HCT116 (cell line): ENCODE results near the gene PPFIA2. TPM values are rescaled to one million over a fixed set of nuclear protein-coding genes. Genes with fewer than 3 reads are reported as not detected.

ENCODE experiments used
- ATAC-seq: fragments of 200-7000 bp; cut with Tn5 transposase; 2 replicates; pipeline ENCODE4 v1.9.1; 2020; ENCODE audit warnings: mild to moderate bottlenecking, moderate library complexity
- BruUV-seq: library from RNA; stranded (reverse); fragments of 400-500 nt; replicated peaks from 2 replicates; lab custom pipeline; 2021; lab: Mats Ljungman, UMichigan
- CTCF ChIA-PET: fragments of 300-600 bp; sonication (Branson Sonifier 250); formaldehyde crosslinking; loops from one replicate; lab custom pipeline; 2021; ENCODE audit warnings: antibody characterized with exemption; lab: Charles Lee
- POLR2A ChIA-PET: fragments of 300-600, 350-600 bp; sonication (Branson Sonifier 250); formaldehyde crosslinking; loops from one replicate; lab custom pipeline; 2021; ENCODE audit warnings: antibody characterized with exemption; lab: Charles Lee
- RAD21 ChIA-PET, 2 experiments: fragments of 300-600 bp; sonication (Branson Sonifier 250); formaldehyde crosslinking; loops; one replicate each; lab custom pipeline; 2023; ENCODE audit warnings: low total read pairs in 2 of 2; ENCODE audit not compliant: uncharacterized antibody in 2 of 2, unreplicated experiment in 2 of 2, low non-redundant PET in 1 of 2; lab: Charles Lee
- DNase-seq: peaks from one replicate; pipeline ENCODE4 v3.0.0-alpha.2; 2010; ENCODE audit warnings: low read depth, low spot score
- H2AFZ ChIP-seq: fragments of 200-600 bp; shearing (Covaris generic), sonication (generic); 2 replicates; pipeline ENCODE4 v1.6.1; 2017; ENCODE audit warnings: low read depth, mixed run types, mixed read lengths, antibody characterized with exemption, low read length; ENCODE audit not compliant: poor library complexity, severe bottlenecking
- H3K27ac ChIP-seq: 2 replicates; pipeline ENCODE4 v1.5.1; 2012; ENCODE audit warnings: low read depth, low read length
- H3K27me3 ChIP-seq: fragments of 200-600 bp; sonication (generic); 2 replicates; pipeline ENCODE4 v1.6.1; 2016; ENCODE audit warnings: mixed run types, low read length, mixed read lengths; ENCODE audit not compliant: insufficient read depth
- H3K36me3 ChIP-seq, 2 experiments: fragments of 200-500 bp in 1 of 2; fragments of 200-600 bp in 1 of 2; sonication (Bioruptor generic) in 1 of 2; sonication (generic) in 1 of 2; 2 replicates each; pipeline versions ENCODE4 v1.5.1 to v1.6.1; 2014 to 2016; ENCODE audit warnings: low read length in 2 of 2, inconsistent platforms in 1 of 2, mixed read lengths in 1 of 2, mixed run types in 1 of 2; ENCODE audit not compliant: insufficient read depth in 2 of 2, control insufficient read depth in 1 of 2
- H3K4me1 ChIP-seq, 2 experiments: fragments of 200-600 bp in 1 of 2; sonication (generic) in 1 of 2; 2 replicates each; pipeline versions ENCODE4 v1.5.1 to v1.6.1; 2012 to 2017; ENCODE audit warnings: low read length in 2 of 2, inconsistent platforms in 1 of 2, mild to moderate bottlenecking in 1 of 2, mixed read lengths in 1 of 2, mixed run types in 1 of 2, moderate library complexity in 1 of 2; ENCODE audit not compliant: insufficient read depth in 2 of 2, control insufficient read depth in 1 of 2
- H3K4me2 ChIP-seq: fragments of 200-600 bp; sonication (generic); 2 replicates; pipeline ENCODE4 v1.6.1; 2017; ENCODE audit warnings: mixed run types, low read length, mixed read lengths
- H3K4me3 ChIP-seq, 2 experiments: fragments of 200-600 bp in 1 of 2; sonication (generic) in 1 of 2; replicated peaks in 1 of 2; 2 replicates each; pipeline ENCODE4 v1.5.1; 2011 to 2016; ENCODE audit warnings: low read length in 2 of 2, control low read depth in 1 of 2, low read depth in 1 of 2, mild to moderate bottlenecking in 1 of 2, mixed read lengths in 1 of 2, mixed run types in 1 of 2
- H3K79me2 ChIP-seq: fragments of 200-600 bp; sonication (generic); 2 replicates; pipeline ENCODE4 v1.6.1; 2017; ENCODE audit warnings: mild to moderate bottlenecking, mixed run types, low read length, moderate library complexity, mixed read lengths; ENCODE audit not compliant: insufficient read depth
- H3K9ac ChIP-seq: fragments of 200-600 bp; sonication (generic); 2 replicates; pipeline ENCODE4 v1.6.1; 2016; ENCODE audit warnings: low read length, mixed read lengths
- H3K9me2 ChIP-seq: fragments of 200-600 bp; sonication (generic), shearing (Covaris generic); 2 replicates; pipeline ENCODE4 v1.6.1; 2017; ENCODE audit warnings: mixed run types, mild to moderate bottlenecking, moderate library complexity; ENCODE audit not compliant: insufficient read depth
- H3K9me3 ChIP-seq, 2 experiments: fragments of 200-500 bp in 1 of 2; fragments of 200-600 bp in 1 of 2; sonication (Bioruptor generic) in 1 of 2; sonication (generic) in 1 of 2; 2 replicates each; pipeline ENCODE4 v1.6.1; 2014 to 2017; ENCODE audit warnings: low read length in 2 of 2, mixed read lengths in 2 of 2, inconsistent platforms in 1 of 2, low read depth in 1 of 2, mild to moderate bottlenecking in 1 of 2, mixed run types in 1 of 2, moderate library complexity in 1 of 2; ENCODE audit not compliant: control insufficient read depth in 1 of 2, insufficient read depth in 1 of 2
- H4K20me1 ChIP-seq: fragments of 200-600 bp; sonication (generic), shearing (Covaris generic); 2 replicates; pipeline ENCODE4 v1.6.1; 2017; ENCODE audit warnings: mixed run types, mild to moderate bottlenecking, moderate library complexity; ENCODE audit not compliant: insufficient read depth
- CBX3 ChIP-seq: IDR thresholded peaks from 2 replicates; pipeline ENCODE4 v1.6.1; 2012; ENCODE audit warnings: low read depth
- CEBPB ChIP-seq: IDR thresholded peaks from 2 replicates; pipeline ENCODE4 v1.6.1; 2012; ENCODE audit warnings: low read depth
- ELF1 ChIP-seq: IDR thresholded peaks from 2 replicates; pipeline ENCODE4 v1.6.1; 2012; ENCODE audit warnings: low read depth, borderline replicate concordance
- FOSL1 ChIP-seq: IDR thresholded peaks from 2 replicates; pipeline ENCODE4 v1.6.1; 2012; ENCODE audit warnings: low read depth
- JUND ChIP-seq: IDR thresholded peaks from 2 replicates; pipeline ENCODE4 v1.6.1; 2012
- POLR2A ChIP-seq: IDR thresholded peaks from 2 replicates; pipeline ENCODE4 v1.7.0; 2011; ENCODE audit warnings: borderline replicate concordance; ENCODE audit not compliant: insufficient read depth, insufficient read length; ENCODE audit errors: extremely low read depth
- POLR2AphosphoS5 ChIP-seq: IDR thresholded peaks from 2 replicates; pipeline ENCODE4 v1.6.1; 2011; ENCODE audit warnings: mild to moderate bottlenecking, low read depth, low read length, moderate library complexity
- RAD21 ChIP-seq: IDR thresholded peaks from 2 replicates; pipeline ENCODE4 v1.6.1; 2012; ENCODE audit warnings: low read depth, mild to moderate bottlenecking
- SP1 ChIP-seq: IDR thresholded peaks from 2 replicates; pipeline ENCODE4 v1.6.1; 2012; ENCODE audit warnings: low read depth
- SRF ChIP-seq: IDR thresholded peaks from 2 replicates; pipeline ENCODE4 v1.6.1; 2012; ENCODE audit warnings: low read depth
- YY1 ChIP-seq: IDR thresholded peaks from 2 replicates; pipeline ENCODE4 v1.6.1; 2011; ENCODE audit warnings: low read length, low read depth, moderate library complexity, mild to moderate bottlenecking; ENCODE audit not compliant: insufficient replicate concordance; ENCODE audit errors: extremely low read depth
- intact Hi-C: fragments of 100-400 bp; cut with micrococcal nuclease; formaldehyde crosslinking; loops from 2 replicates; pipeline ENCODE4 v1.10.0; 2022
- total RNA-seq: library from RNA; stranded (reverse); gene quantifications from one replicate; pipeline ENCODE4 v1.2.1, GENCODE V29; 2021; ENCODE audit not compliant: unreplicated experiment
- TF ChIP-seq, protein P1 (sequence below): IDR thresholded peaks from 2 replicates; pipeline ENCODE4 v1.6.1; 2011; ENCODE audit warnings: mild to moderate bottlenecking, low read length, moderate library complexity; ENCODE audit not compliant: insufficient replicate concordance; ENCODE audit errors: extremely low read depth
- TF ChIP-seq, protein P2 (sequence below): IDR thresholded peaks from 2 replicates; pipeline ENCODE4 v1.6.1; 2012
- TF ChIP-seq, protein P3 (sequence below), 3 experiments: fragments of 200-600 bp in 1 of 3; sonication (generic) in 1 of 3; IDR thresholded peaks in 2 of 3; conservative IDR thresholded peaks in 1 of 3; 2 replicates each; pipeline ENCODE4 v1.5.1; 2012 to 2017; ENCODE audit warnings: low read depth in 2 of 3, low read length in 2 of 3, antibody characterized with exemption in 1 of 3, borderline replicate concordance in 1 of 3, control low read depth in 1 of 3, mild to moderate bottlenecking in 1 of 3, mixed read lengths in 1 of 3, mixed run types in 1 of 3, moderate library complexity in 1 of 3; ENCODE audit not compliant: insufficient read depth in 1 of 3
- TF ChIP-seq, protein P4 (sequence below): IDR thresholded peaks from 2 replicates; pipeline ENCODE4 v1.6.1; 2012

The PPFIA2 gene
- total RNA-seq, 1 experiment from 2014 or later, result not detected

DNA sequence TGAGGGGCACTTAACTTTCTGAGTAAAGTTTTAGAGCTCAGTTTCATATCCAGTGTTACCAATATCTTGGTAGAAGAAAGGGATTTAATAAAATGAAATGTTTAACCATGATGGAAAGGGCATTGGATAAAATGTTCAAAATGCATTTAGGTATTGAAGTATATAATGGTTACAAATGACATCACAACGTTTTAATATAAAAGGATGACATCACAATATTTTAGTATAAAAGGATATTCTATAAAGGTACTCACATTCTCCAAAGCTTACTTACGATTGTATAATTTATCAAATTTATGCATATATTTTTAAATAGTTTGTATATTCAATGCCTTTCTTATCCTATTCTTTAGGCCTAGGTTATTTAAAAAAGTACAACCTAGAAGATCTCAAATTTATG is 226.1 kb downstream of the PPFIA2 start:
- Histone ChIP-seq H3K27ac (no peak overlapping the region), H3K36me3 (no peaks in the 10 kb centered on the region), H3K4me2 (no peak overlapping the region), H3K79me2 (no peaks in the 10 kb centered on the region), H2AFZ (no peak overlapping the region), H3K9me3 (no peaks in the 10 kb centered on the region), H3K27me3 (no peaks in the 10 kb centered on the region), H3K4me1 (no peaks in the 10 kb centered on the region), H3K4me3 (no peak overlapping the region), H3K9ac (no peak overlapping the region), H4K20me1 (no peaks in the 10 kb centered on the region; the same call in 1 of the 2 replicates), H3K9me2 (no peaks in the 10 kb centered on the region)
- TF ChIP-seq, protein P1, sequence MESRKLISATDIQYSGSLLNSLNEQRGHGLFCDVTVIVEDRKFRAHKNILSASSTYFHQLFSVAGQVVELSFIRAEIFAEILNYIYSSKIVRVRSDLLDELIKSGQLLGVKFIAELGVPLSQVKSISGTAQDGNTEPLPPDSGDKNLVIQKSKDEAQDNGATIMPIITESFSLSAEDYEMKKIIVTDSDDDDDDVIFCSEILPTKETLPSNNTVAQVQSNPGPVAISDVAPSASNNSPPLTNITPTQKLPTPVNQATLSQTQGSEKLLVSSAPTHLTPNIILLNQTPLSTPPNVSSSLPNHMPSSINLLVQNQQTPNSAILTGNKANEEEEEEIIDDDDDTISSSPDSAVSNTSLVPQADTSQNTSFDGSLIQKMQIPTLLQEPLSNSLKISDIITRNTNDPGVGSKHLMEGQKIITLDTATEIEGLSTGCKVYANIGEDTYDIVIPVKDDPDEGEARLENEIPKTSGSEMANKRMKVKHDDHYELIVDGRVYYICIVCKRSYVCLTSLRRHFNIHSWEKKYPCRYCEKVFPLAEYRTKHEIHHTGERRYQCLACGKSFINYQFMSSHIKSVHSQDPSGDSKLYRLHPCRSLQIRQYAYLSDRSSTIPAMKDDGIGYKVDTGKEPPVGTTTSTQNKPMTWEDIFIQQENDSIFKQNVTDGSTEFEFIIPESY, result no peak
- no peak for TF ChIP-seq POLR2A
- DNase-seq (no peak), ATAC-seq (no peak)
- RAD21 ChIA-PET, result no interaction called here
- CTCF ChIA-PET, result no interaction called here
- no TSS peak for BruUV-seq
- POLR2A ChIA-PET, result no interaction called here
- intact Hi-C loops, result no loop called here

DNA sequence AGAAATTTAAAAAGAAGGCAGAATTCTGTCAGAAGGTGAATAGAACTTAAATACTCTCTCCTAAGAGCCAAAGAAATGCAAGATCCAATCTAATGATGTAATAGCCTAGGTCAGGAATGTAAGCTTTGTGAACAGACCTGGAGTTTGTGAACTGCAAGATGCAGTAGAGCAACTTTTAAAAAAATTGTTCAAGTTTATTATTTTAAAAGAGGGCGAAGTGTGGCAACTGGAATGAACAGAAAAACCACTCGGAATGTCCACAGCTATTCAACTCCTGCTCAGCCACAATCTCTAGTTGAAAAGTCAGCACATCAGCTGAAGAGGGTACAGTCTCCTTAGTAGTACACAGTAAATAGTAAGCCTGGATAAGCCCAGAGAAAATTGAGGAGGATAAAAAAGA is 228.8 kb downstream of the PPFIA2 start:
- Histone ChIP-seq H3K4me2 (no peak overlapping the region), H3K4me3 (no peak overlapping the region), H3K9ac (no peak overlapping the region), H3K27me3 (no peaks in the 10 kb centered on the region), H3K9me3 (no peaks in the 10 kb centered on the region), H4K20me1 (no peaks in the 10 kb centered on the region; the same call in 1 of the 2 replicates), H3K79me2 (no peaks in the 10 kb centered on the region), H3K27ac (no peak overlapping the region), H2AFZ (no peak overlapping the region), H3K4me1 (no peaks in the 10 kb centered on the region), H3K9me2 (no peaks in the 10 kb centered on the region), H3K36me3 (no peaks in the 10 kb centered on the region)
- RAD21 ChIA-PET, result no interaction called here
- POLR2A ChIA-PET, result no interaction called here
- DNase-seq, result no peak
- no TSS peak for BruUV-seq
- no peak for ATAC-seq
- intact Hi-C loops, result no loop called here
- CTCF ChIA-PET, result no interaction called here
- no peak for TF ChIP-seq CBX3
- TF ChIP-seq, protein P2, sequence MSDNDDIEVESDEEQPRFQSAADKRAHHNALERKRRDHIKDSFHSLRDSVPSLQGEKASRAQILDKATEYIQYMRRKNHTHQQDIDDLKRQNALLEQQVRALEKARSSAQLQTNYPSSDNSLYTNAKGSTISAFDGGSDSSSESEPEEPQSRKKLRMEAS, result no peak
- TF ChIP-seq ELF1, result no peak
- no peak for TF ChIP-seq POLR2A
- TF ChIP-seq, protein P3, sequence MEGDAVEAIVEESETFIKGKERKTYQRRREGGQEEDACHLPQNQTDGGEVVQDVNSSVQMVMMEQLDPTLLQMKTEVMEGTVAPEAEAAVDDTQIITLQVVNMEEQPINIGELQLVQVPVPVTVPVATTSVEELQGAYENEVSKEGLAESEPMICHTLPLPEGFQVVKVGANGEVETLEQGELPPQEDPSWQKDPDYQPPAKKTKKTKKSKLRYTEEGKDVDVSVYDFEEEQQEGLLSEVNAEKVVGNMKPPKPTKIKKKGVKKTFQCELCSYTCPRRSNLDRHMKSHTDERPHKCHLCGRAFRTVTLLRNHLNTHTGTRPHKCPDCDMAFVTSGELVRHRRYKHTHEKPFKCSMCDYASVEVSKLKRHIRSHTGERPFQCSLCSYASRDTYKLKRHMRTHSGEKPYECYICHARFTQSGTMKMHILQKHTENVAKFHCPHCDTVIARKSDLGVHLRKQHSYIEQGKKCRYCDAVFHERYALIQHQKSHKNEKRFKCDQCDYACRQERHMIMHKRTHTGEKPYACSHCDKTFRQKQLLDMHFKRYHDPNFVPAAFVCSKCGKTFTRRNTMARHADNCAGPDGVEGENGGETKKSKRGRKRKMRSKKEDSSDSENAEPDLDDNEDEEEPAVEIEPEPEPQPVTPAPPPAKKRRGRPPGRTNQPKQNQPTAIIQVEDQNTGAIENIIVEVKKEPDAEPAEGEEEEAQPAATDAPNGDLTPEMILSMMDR (IDR thresholded peaks at IDR 0.05 in 2 of 3, conservative IDR thresholded peaks at IDR 0.05 in 1 of 3; ENCODE audit: borderline replicate concordance in 1 of 3, insufficient read depth in 1 of 3, low read depth in 2 of 3, low read length in 2 of 3), result no peak
- no peak for TF ChIP-seq SRF
- TF ChIP-seq YY1, result no peak
- no peak for TF ChIP-seq FOSL1
- TF ChIP-seq, protein P1, result no peak
- TF ChIP-seq POLR2AphosphoS5, result no peak
- TF ChIP-seq CEBPB, result no peak
- TF ChIP-seq RAD21, result no peak
- TF ChIP-seq JUND, result no peak
- no peak for TF ChIP-seq SP1
- TF ChIP-seq, protein P4, sequence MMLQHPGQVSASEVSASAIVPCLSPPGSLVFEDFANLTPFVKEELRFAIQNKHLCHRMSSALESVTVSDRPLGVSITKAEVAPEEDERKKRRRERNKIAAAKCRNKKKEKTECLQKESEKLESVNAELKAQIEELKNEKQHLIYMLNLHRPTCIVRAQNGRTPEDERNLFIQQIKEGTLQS, result no peak
